ENCODE measurements around the gene ADK. TPM values are rescaled to one million over a fixed set of nuclear protein-coding genes. Genes with fewer than 3 reads are reported as not detected.

The ADK gene
- total RNA-seq, 4 donors from 2014 or later: 15.9 to 28.8 (median 23.3) TPM

GRCh38 chr10:74379474-74379873, 228.5 kb downstream of the ADK start:
- intact Hi-C loops (cut with DNase I; ENCODE audit: low total_unique reads): no loop called here

GRCh38 chr10:74380795-74381194, 229.8 kb downstream of the ADK start:
- Histone ChIP-seq H3K36me3 (no peaks in the 10 kb centered on the region), H3K4me3 (no peak overlapping the region), H3K9me3 (no peaks in the 10 kb centered on the region), H3K27ac (no peak overlapping the region), H3K27me3 (no peaks in the 10 kb centered on the region), H3K4me1 (peaks cover 0 to 3% of the 10 kb centered on the region in 2 donors)
- ATAC-seq (no peak), DNase-seq (no peak)
- intact Hi-C loops (cut with DNase I; ENCODE audit: low total_unique reads): no loop called here
- TF ChIP-seq POLR2A (IDR thresholded peaks at IDR 0.05) (no peak), CTCF (IDR thresholded peaks at IDR 0.05 in 4 of 5, conservative IDR thresholded peaks at IDR 0.05 in 1 of 5) (no peak)
- in situ Hi-C loops (cut with MboI; ENCODE audit: low sequenced_read_pairs in 4 of 4): no loop called here

More at GRCh38 chr10:74379474-74379873, 228.5 kb downstream of the ADK start:
- no peaks in the 10 kb centered on the region for H3K36me3 ChIP-seq
- no peak for TF ChIP-seq CTCF (IDR thresholded peaks at IDR 0.05 in 4 of 5, conservative IDR thresholded peaks at IDR 0.05 in 1 of 5)
- ATAC-seq (no peak), DNase-seq (no peak)
- H3K27ac ChIP-seq: no peak overlapping the region
- H3K4me1 ChIP-seq: no peaks in the 10 kb centered on the region
- H3K4me3 ChIP-seq: no peak overlapping the region
- in situ Hi-C loops (cut with MboI; ENCODE audit: low sequenced_read_pairs in 4 of 4): no loop called here
- no peaks in the 10 kb centered on the region for H3K9me3 ChIP-seq
- no peaks in the 10 kb centered on the region for H3K27me3 ChIP-seq

- ATAC-seq: no peak
- in situ Hi-C loops (cut with MboI; ENCODE audit: low sequenced_read_pairs in 4 of 4) (no loop called here), intact Hi-C loops (cut with DNase I; ENCODE audit: low total_unique reads) (no loop called here)
- H3K27me3 ChIP-seq: no peaks in the 10 kb centered on the region
- no peak overlapping the region for H3K27ac ChIP-seq
- TF ChIP-seq POLR2A (IDR thresholded peaks at IDR 0.05) (no peak), CTCF (IDR thresholded peaks at IDR 0.05 in 4 of 5, conservative IDR thresholded peaks at IDR 0.05 in 1 of 5) (no peak)
- no peaks in the 10 kb centered on the region for H3K36me3 ChIP-seq
- H3K4me1 ChIP-seq: peaks cover 0 to 3% of the 10 kb centered on the region in 2 donors
- H3K9me3 ChIP-seq: no peaks in the 10 kb centered on the region
- DNase-seq: no peak
- no peak overlapping the region for H3K4me3 ChIP-seq
These were observed 230.4 kb downstream of the ADK start for GRCh38 chr10:74381291-74381853.

GRCh38 chr10:74382663-74383062, 231.6 kb downstream of the ADK start:
- Histone ChIP-seq H3K27me3 (no peaks in the 10 kb centered on the region), H3K27ac (no peak overlapping the region), H3K36me3 (no peaks in the 10 kb centered on the region), H3K9me3 (no peaks in the 10 kb centered on the region), H3K4me3 (no peak overlapping the region), H3K4me1 (peaks cover 0 to 3% of the 10 kb centered on the region in 2 donors)
- ATAC-seq (no peak), DNase-seq (no peak)
- in situ Hi-C loops (cut with MboI; ENCODE audit: low sequenced_read_pairs in 4 of 4): no loop called here
- intact Hi-C loops (cut with DNase I; ENCODE audit: low total_unique reads): no loop called here
- no peak for TF ChIP-seq POLR2A (IDR thresholded peaks at IDR 0.05)

- no peak for TF ChIP-seq POLR2A (IDR thresholded peaks at IDR 0.05)
- TF ChIP-seq CTCF (IDR thresholded peaks at IDR 0.05 in 4 of 5, conservative IDR thresholded peaks at IDR 0.05 in 1 of 5): no peak
- no peak for ATAC-seq
- Histone ChIP-seq H3K4me1 (peaks cover 0 to 3% of the 10 kb centered on the region in 2 donors), H3K4me3 (no peak overlapping the region), H3K9me3 (no peaks in the 10 kb centered on the region), H3K27ac (no peak overlapping the region), H3K36me3 (no peaks in the 10 kb centered on the region), H3K27me3 (no peaks in the 10 kb centered on the region)
- intact Hi-C loops (cut with DNase I; ENCODE audit: low total_unique reads): no loop called here
- in situ Hi-C loops (cut with MboI; ENCODE audit: low sequenced_read_pairs in 4 of 4): no loop called here
- DNase-seq: no peak
These were observed 232.6 kb downstream of the ADK start for GRCh38 chr10:74383642-74384041.
